SK-N-SH treated with all-trans-retinoic acid at 6 μM for 48 hours (cell line): Measurements from ENCODE around the gene TNIP1.

Experiments
- ATAC-seq: fragments of 200-7000 bp; cut with Tn5 transposase; 3 replicates; pipeline ENCODE4 v1.9.1; 2020; ENCODE audit warnings: mild to moderate bottlenecking, moderate library complexity
- ARNTL ChIP-seq: fragments of 450-650 bp; formaldehyde crosslinking; IDR thresholded peaks from 2 replicates; pipeline ENCODE4 v1.5.0; 2020; ENCODE audit warnings: low read depth, mild to moderate bottlenecking, moderate library complexity, borderline replicate concordance
- BACH2 ChIP-seq: fragments of 250-450 bp; sonication (Bioruptor Pico); IDR thresholded peaks from 2 replicates; pipeline ENCODE4 v1.9.0; 2021; ENCODE audit warnings: mild to moderate bottlenecking, borderline replicate concordance
- CREB5 ChIP-seq: fragments of 250-450 bp; sonication (Bioruptor Pico); IDR thresholded peaks from 2 replicates; pipeline ENCODE4 v1.5.1; 2020; ENCODE audit warnings: low read depth, mild to moderate bottlenecking, moderate library complexity
- CSDC2 ChIP-seq: fragments of 250-450 bp; sonication (Bioruptor Pico); IDR thresholded peaks from 2 replicates; pipeline ENCODE4 v1.5.0; 2020; ENCODE audit warnings: mild to moderate bottlenecking, moderate library complexity
- CSRNP3 ChIP-seq: fragments of 250-450 bp; sonication (Bioruptor Pico); IDR thresholded peaks from 2 replicates; pipeline ENCODE4 v1.5.1; 2021; ENCODE audit warnings: mild to moderate bottlenecking, moderate library complexity
- ESRRG ChIP-seq: fragments of 250-450 bp; sonication (Bioruptor Pico); IDR thresholded peaks from 2 replicates; pipeline ENCODE4 v1.6.1; 2021; ENCODE audit warnings: mild to moderate bottlenecking
- GLIS3 ChIP-seq: fragments of 250-450 bp; sonication (Bioruptor Pico); IDR thresholded peaks from 2 replicates; pipeline ENCODE4 v1.5.0; 2020; ENCODE audit warnings: mild to moderate bottlenecking, moderate library complexity
- ISL1 ChIP-seq: fragments of 250-450 bp; sonication (Bioruptor Pico); IDR thresholded peaks from 2 replicates; pipeline ENCODE4 v2.1.2; 2022; ENCODE audit warnings: mild to moderate bottlenecking, moderate library complexity
- OSR1 ChIP-seq: fragments of 250-450 bp; sonication (Bioruptor Pico); IDR thresholded peaks from 2 replicates; pipeline ENCODE4 v1.8.0; 2022; ENCODE audit warnings: moderate library complexity, mild to moderate bottlenecking, inconsistent platforms
- PPARA ChIP-seq: fragments of 250-450 bp; sonication (Bioruptor Pico); IDR thresholded peaks from 2 replicates; pipeline ENCODE4 v1.5.0; 2020; ENCODE audit warnings: mild to moderate bottlenecking, borderline replicate concordance
- RARB ChIP-seq: fragments of 250-450 bp; sonication (Bioruptor Pico); IDR thresholded peaks from 2 replicates; pipeline ENCODE4 v1.8.0; 2021; ENCODE audit warnings: mild to moderate bottlenecking, moderate library complexity
- SNAI2 ChIP-seq: fragments of 250-450 bp; sonication (Bioruptor Pico); IDR thresholded peaks from 2 replicates; pipeline ENCODE4 v1.5.0; 2020; ENCODE audit warnings: mild to moderate bottlenecking, moderate library complexity
- TCF4 ChIP-seq: fragments of 250-450 bp; sonication (Bioruptor Pico); IDR thresholded peaks from 2 replicates; pipeline ENCODE4 v1.8.0; 2021; ENCODE audit warnings: mild to moderate bottlenecking, moderate library complexity, borderline replicate concordance
- ZC3H10 ChIP-seq: fragments of 250-450 bp; sonication (Bioruptor Pico); IDR thresholded peaks from 2 replicates; pipeline ENCODE4 v1.5.1; 2021; ENCODE audit warnings: mild to moderate bottlenecking, moderate library complexity
- ZFP3 ChIP-seq: fragments of 250-450 bp; sonication (Bioruptor Pico); IDR thresholded peaks from 2 replicates; pipeline ENCODE4 v1.5.0; 2020; ENCODE audit warnings: mild to moderate bottlenecking, moderate library complexity
- ZFP30 ChIP-seq: fragments of 450-650 bp; formaldehyde crosslinking; IDR thresholded peaks from 2 replicates; pipeline ENCODE4 v1.5.0; 2022; ENCODE audit warnings: mild to moderate bottlenecking, moderate library complexity
- ZNF70 ChIP-seq: fragments of 450-650 bp; formaldehyde crosslinking; IDR thresholded peaks from 2 replicates; pipeline ENCODE4 v1.5.0; 2020; ENCODE audit warnings: mild to moderate bottlenecking, moderate library complexity
- ZNF8 ChIP-seq: fragments of 450-650 bp; formaldehyde crosslinking; IDR thresholded peaks from 2 replicates; pipeline ENCODE4 v1.5.0; 2020; ENCODE audit warnings: mild to moderate bottlenecking, moderate library complexity
- TF ChIP-seq, protein P1 (sequence below): fragments of 250-450 bp; sonication (Bioruptor Pico); IDR thresholded peaks from 2 replicates; pipeline ENCODE4 v1.5.0; 2020; ENCODE audit warnings: mild to moderate bottlenecking, moderate library complexity
- TF ChIP-seq, protein P2 (sequence below): fragments of 250-450 bp; sonication (Bioruptor Pico); IDR thresholded peaks from 2 replicates; pipeline ENCODE4 v1.8.0; 2020; ENCODE audit warnings: mild to moderate bottlenecking, moderate library complexity, borderline replicate concordance
- TF ChIP-seq, protein P3 (sequence below): fragments of 250-450 bp; sonication (Bioruptor Pico); IDR thresholded peaks from 2 replicates; pipeline ENCODE4 v1.8.0; 2021; ENCODE audit warnings: low read depth, mild to moderate bottlenecking, moderate library complexity, borderline replicate concordance

Gene TNIP1

GRCh38 chr5:151026088-151026487 is 54.7 kb downstream of the TNIP1 start:
- ATAC-seq, result no peak
- no peak for TF ChIP-seq ZFP3 (CRISPR knock-in tag)
- no peak for TF ChIP-seq GLIS3 (CRISPR knock-in tag)
- TF ChIP-seq ZC3H10 (CRISPR knock-in tag), result no peak
- no peak for TF ChIP-seq ZNF70
- TF ChIP-seq BACH2 (CRISPR knock-in tag), result no peak
- TF ChIP-seq CREB5 (CRISPR knock-in tag), result no peak
- TF ChIP-seq TCF4 (CRISPR knock-in tag), result no peak
- no peak for TF ChIP-seq CSRNP3 (CRISPR knock-in tag)
- TF ChIP-seq, protein P1, sequence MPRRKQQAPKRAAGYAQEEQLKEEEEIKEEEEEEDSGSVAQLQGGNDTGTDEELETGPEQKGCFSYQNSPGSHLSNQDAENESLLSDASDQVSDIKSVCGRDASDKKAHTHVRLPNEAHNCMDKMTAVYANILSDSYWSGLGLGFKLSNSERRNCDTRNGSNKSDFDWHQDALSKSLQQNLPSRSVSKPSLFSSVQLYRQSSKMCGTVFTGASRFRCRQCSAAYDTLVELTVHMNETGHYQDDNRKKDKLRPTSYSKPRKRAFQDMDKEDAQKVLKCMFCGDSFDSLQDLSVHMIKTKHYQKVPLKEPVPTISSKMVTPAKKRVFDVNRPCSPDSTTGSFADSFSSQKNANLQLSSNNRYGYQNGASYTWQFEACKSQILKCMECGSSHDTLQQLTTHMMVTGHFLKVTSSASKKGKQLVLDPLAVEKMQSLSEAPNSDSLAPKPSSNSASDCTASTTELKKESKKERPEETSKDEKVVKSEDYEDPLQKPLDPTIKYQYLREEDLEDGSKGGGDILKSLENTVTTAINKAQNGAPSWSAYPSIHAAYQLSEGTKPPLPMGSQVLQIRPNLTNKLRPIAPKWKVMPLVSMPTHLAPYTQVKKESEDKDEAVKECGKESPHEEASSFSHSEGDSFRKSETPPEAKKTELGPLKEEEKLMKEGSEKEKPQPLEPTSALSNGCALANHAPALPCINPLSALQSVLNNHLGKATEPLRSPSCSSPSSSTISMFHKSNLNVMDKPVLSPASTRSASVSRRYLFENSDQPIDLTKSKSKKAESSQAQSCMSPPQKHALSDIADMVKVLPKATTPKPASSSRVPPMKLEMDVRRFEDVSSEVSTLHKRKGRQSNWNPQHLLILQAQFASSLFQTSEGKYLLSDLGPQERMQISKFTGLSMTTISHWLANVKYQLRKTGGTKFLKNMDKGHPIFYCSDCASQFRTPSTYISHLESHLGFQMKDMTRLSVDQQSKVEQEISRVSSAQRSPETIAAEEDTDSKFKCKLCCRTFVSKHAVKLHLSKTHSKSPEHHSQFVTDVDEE (CRISPR knock-in tag), result no peak
- TF ChIP-seq ZNF8 (CRISPR knock-in tag), result no peak
- no peak for TF ChIP-seq ISL1 (CRISPR knock-in tag)
- no peak for TF ChIP-seq ZFP30
- TF ChIP-seq SNAI2 (CRISPR knock-in tag), result no peak
- TF ChIP-seq ARNTL (CRISPR knock-in tag), result no peak
- no peak for TF ChIP-seq PPARA (CRISPR knock-in tag)
- TF ChIP-seq, protein P2, sequence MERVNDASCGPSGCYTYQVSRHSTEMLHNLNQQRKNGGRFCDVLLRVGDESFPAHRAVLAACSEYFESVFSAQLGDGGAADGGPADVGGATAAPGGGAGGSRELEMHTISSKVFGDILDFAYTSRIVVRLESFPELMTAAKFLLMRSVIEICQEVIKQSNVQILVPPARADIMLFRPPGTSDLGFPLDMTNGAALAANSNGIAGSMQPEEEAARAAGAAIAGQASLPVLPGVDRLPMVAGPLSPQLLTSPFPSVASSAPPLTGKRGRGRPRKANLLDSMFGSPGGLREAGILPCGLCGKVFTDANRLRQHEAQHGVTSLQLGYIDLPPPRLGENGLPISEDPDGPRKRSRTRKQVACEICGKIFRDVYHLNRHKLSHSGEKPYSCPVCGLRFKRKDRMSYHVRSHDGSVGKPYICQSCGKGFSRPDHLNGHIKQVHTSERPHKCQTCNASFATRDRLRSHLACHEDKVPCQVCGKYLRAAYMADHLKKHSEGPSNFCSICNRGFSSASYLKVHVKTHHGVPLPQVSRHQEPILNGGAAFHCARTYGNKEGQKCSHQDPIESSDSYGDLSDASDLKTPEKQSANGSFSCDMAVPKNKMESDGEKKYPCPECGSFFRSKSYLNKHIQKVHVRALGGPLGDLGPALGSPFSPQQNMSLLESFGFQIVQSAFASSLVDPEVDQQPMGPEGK, result no peak

DNA sequence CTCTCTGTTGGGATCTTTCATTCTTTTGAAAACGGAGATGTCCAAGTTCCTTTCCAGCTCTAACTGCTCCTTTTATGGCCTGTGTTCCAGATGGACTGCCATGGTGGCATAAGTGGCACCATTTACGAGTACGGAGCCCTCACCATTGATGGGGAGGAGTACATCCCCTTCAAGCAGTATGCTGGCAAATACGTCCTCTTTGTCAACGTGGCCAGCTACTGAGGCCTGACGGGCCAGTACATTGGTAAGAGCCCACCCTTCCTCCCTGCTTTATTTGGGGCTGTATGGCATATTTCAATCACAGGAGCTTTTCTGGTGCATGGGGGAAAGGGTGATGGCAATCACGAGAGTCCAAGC is 55.6 kb downstream of the TNIP1 start:
- TF ChIP-seq SNAI2 (CRISPR knock-in tag), result no peak
- TF ChIP-seq PPARA (CRISPR knock-in tag), result no peak
- TF ChIP-seq, protein P3, sequence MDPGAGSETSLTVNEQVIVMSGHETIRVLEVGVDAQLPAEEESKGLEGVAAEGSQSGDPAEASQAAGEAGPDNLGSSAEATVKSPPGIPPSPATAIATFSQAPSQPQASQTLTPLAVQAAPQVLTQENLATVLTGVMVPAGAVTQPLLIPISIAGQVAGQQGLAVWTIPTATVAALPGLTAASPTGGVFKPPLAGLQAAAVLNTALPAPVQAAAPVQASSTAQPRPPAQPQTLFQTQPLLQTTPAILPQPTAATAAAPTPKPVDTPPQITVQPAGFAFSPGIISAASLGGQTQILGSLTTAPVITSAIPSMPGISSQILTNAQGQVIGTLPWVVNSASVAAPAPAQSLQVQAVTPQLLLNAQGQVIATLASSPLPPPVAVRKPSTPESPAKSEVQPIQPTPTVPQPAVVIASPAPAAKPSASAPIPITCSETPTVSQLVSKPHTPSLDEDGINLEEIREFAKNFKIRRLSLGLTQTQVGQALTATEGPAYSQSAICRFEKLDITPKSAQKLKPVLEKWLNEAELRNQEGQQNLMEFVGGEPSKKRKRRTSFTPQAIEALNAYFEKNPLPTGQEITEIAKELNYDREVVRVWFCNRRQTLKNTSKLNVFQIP (CRISPR knock-in tag), result no peak
- TF ChIP-seq, protein P2, result no peak
- TF ChIP-seq, protein P1 (CRISPR knock-in tag), result no peak
- no peak for TF ChIP-seq ZFP3 (CRISPR knock-in tag)
- TF ChIP-seq OSR1 (CRISPR knock-in tag), result no peak
- no peak for TF ChIP-seq CREB5 (CRISPR knock-in tag)
- TF ChIP-seq RARB (CRISPR knock-in tag), result no peak
- TF ChIP-seq ISL1 (CRISPR knock-in tag), result no peak
- no peak for TF ChIP-seq ZFP30
- TF ChIP-seq ZNF70, result no peak
- no peak for TF ChIP-seq ESRRG (CRISPR knock-in tag)
- no peak for TF ChIP-seq ZC3H10 (CRISPR knock-in tag)
- no peak for TF ChIP-seq GLIS3 (CRISPR knock-in tag)
- TF ChIP-seq ZNF8 (CRISPR knock-in tag), result no peak
- no peak for TF ChIP-seq CSDC2 (CRISPR knock-in tag)
- no peak for ATAC-seq
